Left kidney (tissue), 8 donors: ENCODE data around the gene MSH3. TPM values are rescaled to one million over a fixed set of nuclear protein-coding genes. Genes with fewer than 3 reads are reported as not detected.

Experiments used
- DNase-seq: peaks from one replicate; pipeline ENCODE4 v3.0.0-alpha.2; 2013
- long read RNA-seq, 8 donors: transcript quantifications; one replicate each; lab custom pipeline, GENCODE V29; 2026
- polyA plus RNA-seq: library from polyadenylated mRNA; unstranded; fragments of 120-200 nt; gene quantifications from one replicate; pipeline ENCODE4 v1.2.1, GENCODE V29; 2013; ENCODE audit not compliant: insufficient read length

The MSH3 gene
- polyA plus RNA-seq: 25.1 TPM
- long read RNA-seq, donor 1: 0 reads
- long read RNA-seq, donor 2, full-length matches to known transcripts: 1 of 1 reads
- long read RNA-seq, donor 2, partial matches to known transcripts: 0 of 1 reads
- long read RNA-seq, donor 2, other reads (novel, unspliced or antisense): 0 of 1 reads
- long read RNA-seq, donor 3: 0 reads
- long read RNA-seq, donor 4: 0 reads
- long read RNA-seq, donor 5, full-length matches to known transcripts: 3 of 10 reads
- long read RNA-seq, donor 5, partial matches to known transcripts: 7 of 10 reads
- long read RNA-seq, donor 5, other reads (novel, unspliced or antisense): 0 of 10 reads
- long read RNA-seq, donor 6, full-length matches to known transcripts: 1 of 1 reads
- long read RNA-seq, donor 6, partial matches to known transcripts: 0 of 1 reads
- long read RNA-seq, donor 6, other reads (novel, unspliced or antisense): 0 of 1 reads
- long read RNA-seq, donor 7, full-length matches to known transcripts: 2 of 2 reads
- long read RNA-seq, donor 7, partial matches to known transcripts: 0 of 2 reads
- long read RNA-seq, donor 7, other reads (novel, unspliced or antisense): 0 of 2 reads
- long read RNA-seq, donor 8, full-length matches to known transcripts: 2 of 2 reads
- long read RNA-seq, donor 8, partial matches to known transcripts: 0 of 2 reads
- long read RNA-seq, donor 8, other reads (novel, unspliced or antisense): 0 of 2 reads

- peak; percentile 82 for DNase-seq
Measured at GRCh38 chr5:80654391-80655230, at the start of gene MSH3, which contains the start of gene DHFR. MSH3 (plus strand) TSS chr5:80654652; CDS start chr5:80654728, 76 bp downstream. DHFR (minus strand) TSS chr5:80654983; CDS start chr5:80654489, 494 bp downstream.

- DNase-seq: no peak
Measured at GRCh38 chr5:80607343-80607742, 47.1 kb upstream of the MSH3 start.

GRCh38 chr5:80607832-80608231 lies 46.6 kb upstream of the MSH3 start:
- no peak for DNase-seq

- DNase-seq: no peak
Measured at GRCh38 chr5:80608731-80609130, 45.7 kb upstream of the MSH3 start.

GRCh38 chr5:80609692-80610091 lies 44.8 kb upstream of the MSH3 start:
- DNase-seq: no peak

GRCh38 chr5:80615266-80615914 lies 39.1 kb upstream of the MSH3 start:
- no peak for DNase-seq

GRCh38 chr5:80618438-80618837 lies 36.0 kb upstream of the MSH3 start:
- DNase-seq: no peak

GRCh38 chr5:80619086-80619485 lies 35.4 kb upstream of the MSH3 start:
- no peak for DNase-seq

- no peak for DNase-seq
Measured at GRCh38 chr5:80620211-80620610, 34.2 kb upstream of the MSH3 start.

GRCh38 chr5:80622756-80623155 lies 31.7 kb upstream of the MSH3 start:
- no peak for DNase-seq

- no peak for DNase-seq
Measured at GRCh38 chr5:80623999-80624398, 30.5 kb upstream of the MSH3 start.

GRCh38 chr5:80625230-80625629 lies 29.2 kb upstream of the MSH3 start:
- DNase-seq: no peak

GRCh38 chr5:80629281-80629680 lies 25.2 kb upstream of the MSH3 start:
- DNase-seq: no peak

- DNase-seq: no peak
Measured at GRCh38 chr5:80631278-80632259, 22.9 kb upstream of the MSH3 start.

- DNase-seq: no peak
Measured at GRCh38 chr5:80632700-80633099, 21.8 kb upstream of the MSH3 start.

GRCh38 chr5:80634193-80634592 lies 20.3 kb upstream of the MSH3 start:
- DNase-seq: no peak

- DNase-seq: no peak
Measured at GRCh38 chr5:80641353-80641752, 13.1 kb upstream of the MSH3 start.

- DNase-seq: no peak
Measured at GRCh38 chr5:80644900-80645299, 9.6 kb upstream of the MSH3 start.

- no peak for DNase-seq
Measured at GRCh38 chr5:80646926-80647325, 7.5 kb upstream of the MSH3 start.

GRCh38 chr5:80653502-80653901 lies 950 bp upstream of the MSH3 start:
- DNase-seq: no peak

- DNase-seq: no peak
Measured at GRCh38 chr5:80654054-80654390, 430 bp upstream of the MSH3 start.
